HG02885 (cell line): ENCODE data around the gene GALNT15.

Source experiments
- ATAC-seq: cut with Tn5 transposase; IDR thresholded peaks from one replicate; pipeline ENCODE4 v1.9.1; 2021; ENCODE audit warnings: mild to moderate bottlenecking; ENCODE audit not compliant: unreplicated experiment, poor library complexity

GALNT15 gene

DNA sequence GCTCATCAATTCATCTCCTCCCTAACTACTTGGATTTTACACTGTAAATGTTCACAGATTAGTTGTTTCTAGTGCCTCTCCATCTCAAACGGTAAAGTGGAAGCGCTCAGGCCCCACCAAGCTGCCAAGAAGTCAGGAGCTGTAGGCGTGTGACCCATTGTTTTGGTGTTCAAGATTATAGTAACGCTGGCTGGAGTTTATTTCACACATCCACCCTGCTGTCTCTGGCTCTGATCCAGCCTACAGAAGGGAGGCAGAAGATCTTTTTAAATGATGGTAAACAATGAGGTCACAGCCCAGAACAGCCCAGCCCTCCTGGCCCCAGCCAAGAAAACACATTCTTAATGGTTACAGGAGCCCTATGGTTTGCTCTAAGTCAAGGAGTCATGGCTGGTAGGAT lies 25.7 kb upstream of the GALNT15 start:
- no peak for ATAC-seq

DNA sequence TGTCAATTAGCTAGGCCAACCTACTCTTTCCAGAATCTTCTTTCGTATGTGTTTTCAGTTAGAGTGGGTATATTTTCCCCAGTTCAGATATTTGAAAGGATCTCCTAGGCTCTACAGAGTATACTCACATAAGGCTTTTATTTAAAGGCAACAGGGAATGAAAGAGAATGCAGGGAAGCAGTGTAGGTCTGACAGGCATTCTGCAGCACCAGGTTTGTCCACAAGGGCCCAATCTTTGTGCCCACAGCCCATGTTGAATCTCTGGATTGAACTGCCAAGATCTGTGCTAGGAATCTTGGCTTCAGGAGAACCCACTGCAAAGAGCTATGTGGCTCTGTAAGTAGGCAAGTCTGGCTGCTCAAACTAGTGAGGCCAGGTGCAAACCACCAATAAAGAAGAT lies 24.2 kb upstream of the GALNT15 start:
- ATAC-seq = no peak

DNA sequence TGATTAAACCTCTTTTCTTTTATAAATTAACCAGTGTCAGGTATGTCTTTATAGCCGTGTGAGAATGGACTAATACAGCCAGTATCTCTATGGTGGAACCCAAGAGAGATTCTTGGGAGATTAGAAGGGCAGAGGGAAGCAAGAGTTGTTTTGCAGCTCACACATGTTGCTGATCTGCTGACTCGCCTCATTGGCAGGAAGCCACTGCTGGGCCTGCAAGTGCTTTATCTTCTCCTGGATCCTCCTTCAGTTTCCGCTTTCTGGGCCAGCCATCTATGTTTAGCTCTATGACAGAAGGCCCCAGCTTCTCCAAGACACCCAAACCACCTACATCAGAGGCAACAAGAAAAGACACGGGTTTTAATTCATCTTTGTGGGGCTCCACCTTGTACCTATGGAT lies 23.4 kb upstream of the GALNT15 start:
- ATAC-seq = no peak

DNA sequence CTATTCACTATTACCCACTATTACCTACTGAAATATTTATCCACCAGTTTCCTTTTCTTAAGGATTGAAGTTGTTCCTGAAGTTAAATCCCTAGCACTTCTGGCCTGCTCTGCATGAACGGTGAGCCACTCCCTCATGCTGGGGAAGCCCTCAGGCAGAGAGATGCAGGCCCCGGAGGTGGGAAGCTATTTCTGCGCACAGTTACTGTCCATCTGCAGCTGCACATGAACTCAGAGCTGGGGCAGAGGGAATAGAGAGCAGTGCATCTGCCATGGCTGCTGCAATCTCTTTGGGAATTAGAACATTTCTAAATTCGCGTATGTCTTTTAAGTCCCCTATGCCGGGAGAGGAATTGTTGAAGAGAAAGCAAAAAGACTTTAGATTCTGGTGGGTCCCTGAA lies 6.3 kb upstream of the GALNT15 start:
- ATAC-seq = no peak

DNA sequence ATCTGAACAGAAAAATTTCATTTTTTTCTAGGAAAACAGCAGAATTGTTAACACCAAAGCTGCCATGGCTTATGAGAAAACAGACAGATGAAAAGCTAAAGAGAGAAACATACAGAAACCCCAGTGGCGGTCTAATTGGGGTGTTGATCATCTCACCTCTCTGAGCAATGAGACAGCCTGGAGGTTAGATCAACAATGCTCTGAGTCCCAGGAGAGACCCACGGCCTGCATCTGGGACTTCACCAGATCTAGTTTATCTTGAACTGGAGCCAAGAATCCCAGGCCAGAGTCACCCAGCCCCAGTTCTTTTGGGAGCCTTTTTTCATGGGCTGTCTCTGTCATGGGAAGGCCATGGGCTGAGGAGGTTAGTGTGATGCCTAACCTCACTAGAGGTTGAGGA lies 3.5 kb upstream of the GALNT15 start:
- no peak for ATAC-seq

DNA sequence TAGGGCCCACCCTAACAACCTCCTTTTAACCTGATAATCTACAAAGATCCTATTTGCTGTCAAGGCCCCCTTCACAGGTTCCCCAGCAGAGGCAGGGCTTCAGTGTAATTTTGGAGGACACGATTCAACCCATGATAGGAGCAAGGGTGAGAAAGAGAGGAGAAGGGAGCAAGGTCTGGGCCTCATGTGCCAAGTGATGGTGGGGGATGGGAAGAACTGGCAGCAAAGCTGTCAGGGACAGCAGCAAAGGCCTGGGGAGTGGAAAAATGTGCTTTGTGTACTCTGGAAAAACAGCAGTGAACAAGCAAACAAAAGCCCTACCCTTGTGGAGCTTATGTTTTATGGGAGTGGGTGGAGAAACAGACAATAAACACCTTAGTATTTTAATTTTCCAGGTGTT lies 2.7 kb upstream of the GALNT15 start:
- no peak for ATAC-seq

DNA sequence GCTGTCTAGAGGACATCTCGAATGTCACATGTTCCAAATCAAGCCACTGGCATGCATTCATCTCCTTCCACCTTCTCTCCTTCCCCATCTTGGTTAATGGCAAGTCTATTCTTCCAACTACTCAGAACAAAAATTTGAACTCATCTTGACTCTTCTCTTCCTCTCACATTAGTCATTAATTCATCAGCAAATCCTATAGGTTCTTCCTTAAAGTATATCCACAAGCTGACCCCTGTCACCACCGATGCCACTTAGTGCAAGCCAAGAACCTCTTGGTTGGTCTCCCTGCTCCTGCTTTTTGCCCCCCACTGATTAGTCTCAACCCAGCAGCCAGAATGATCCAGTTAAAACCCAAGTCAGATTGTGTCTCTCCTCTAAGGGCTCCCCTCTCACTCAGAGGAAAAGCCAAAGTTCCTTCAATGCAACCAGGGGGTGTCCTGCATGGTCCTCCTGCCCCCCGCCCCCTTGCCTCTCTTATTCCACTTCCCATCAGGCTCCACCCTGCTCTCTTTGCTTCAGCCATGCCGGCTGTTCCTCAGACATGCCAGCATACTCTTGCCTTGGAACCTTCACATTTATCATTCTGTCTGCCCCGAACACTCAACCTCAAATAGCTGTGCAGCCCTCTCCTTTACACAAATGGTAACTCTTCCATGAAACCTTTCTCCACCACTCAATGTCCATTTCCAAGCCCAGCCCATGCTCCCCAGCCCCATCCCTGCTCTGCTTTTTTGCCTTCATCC lies 1.0 kb upstream of the GALNT15 start:
- ATAC-seq = no peak

DNA sequence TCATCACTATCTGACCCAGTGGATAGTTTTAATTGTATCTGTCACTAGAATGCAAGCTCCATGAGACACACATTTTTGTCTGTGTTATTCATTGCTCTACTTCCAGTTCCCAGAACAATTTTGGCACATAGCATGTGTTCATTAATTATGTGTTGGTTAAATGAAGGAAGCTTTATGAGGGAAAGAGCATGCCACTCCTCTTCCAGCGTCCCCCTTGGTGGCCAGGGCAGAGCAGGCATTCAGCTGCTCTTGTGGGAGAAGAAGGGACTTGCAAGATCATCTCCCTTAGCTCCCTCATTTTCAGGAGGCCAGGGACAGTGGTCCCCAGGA lies 489 bp upstream of the GALNT15 start:
- ATAC-seq = no peak

DNA sequence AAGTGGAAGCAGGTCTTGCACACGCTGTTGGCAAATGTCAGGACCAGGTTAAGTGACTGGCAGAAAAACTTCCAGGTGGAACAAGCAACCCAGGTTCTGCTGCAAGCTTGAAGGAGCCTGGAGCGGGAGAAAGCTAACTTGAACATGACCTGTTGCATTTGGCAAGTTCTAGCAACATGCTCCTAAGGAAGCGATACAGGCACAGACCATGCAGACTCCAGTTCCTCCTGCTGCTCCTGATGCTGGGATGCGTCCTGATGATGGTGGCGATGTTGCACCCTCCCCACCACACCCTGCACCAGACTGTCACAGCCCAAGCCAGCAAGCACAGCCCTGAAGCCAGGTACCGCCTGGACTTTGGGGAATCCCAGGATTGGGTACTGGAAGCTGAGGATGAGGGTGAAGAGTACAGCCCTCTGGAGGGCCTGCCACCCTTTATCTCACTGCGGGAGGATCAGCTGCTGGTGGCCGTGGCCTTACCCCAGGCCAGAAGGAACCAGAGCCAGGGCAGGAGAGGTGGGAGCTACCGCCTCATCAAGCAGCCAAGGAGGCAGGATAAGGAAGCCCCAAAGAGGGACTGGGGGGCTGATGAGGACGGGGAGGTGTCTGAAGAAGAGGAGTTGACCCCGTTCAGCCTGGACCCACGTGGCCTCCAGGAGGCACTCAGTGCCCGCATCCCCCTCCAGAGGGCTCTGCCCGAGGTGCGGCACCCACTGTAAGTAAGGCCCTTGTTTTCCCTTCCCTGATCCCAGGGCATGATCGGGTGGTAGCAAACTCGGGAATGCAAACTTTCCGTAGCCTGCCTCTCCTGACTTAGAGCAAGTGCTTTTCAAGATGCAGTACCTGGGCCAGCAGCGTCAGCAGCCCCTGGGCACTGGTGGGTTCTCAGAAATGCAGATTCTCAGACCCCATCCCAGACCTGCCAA lies 759 bp downstream of the GALNT15 start:
- ATAC-seq = no peak

DNA sequence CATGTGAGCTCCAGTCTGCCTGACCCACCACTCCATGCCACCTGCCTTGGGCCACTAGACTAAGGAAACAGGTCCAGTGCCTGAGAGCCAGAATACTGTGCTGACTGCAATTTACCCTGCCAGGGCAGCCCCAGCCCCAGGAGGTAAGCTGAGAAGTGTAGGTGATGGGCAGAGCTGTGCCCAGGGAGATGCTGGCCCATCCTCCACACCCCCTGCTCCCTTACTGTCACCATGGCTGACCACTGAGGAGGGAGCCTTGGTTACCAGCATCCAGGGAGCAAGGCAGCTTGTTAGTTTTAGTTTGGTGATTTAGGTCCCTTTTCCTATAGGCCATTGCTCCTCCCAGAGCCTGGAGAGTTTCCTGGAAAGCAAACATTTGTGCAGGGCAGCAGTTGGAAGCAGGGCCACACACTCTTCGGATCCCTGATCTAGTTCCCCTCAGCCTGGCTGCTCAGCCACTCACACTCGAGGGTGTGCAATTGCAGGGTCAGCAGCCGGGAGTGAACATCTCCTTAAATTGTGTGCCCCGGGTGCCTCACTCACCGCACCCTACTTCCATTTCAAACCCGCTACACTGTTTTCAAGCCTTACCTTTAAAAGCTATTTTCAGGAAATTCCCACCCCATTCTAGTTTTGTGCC lies 2.0 kb downstream of the GALNT15 start:
- ATAC-seq = no peak

DNA sequence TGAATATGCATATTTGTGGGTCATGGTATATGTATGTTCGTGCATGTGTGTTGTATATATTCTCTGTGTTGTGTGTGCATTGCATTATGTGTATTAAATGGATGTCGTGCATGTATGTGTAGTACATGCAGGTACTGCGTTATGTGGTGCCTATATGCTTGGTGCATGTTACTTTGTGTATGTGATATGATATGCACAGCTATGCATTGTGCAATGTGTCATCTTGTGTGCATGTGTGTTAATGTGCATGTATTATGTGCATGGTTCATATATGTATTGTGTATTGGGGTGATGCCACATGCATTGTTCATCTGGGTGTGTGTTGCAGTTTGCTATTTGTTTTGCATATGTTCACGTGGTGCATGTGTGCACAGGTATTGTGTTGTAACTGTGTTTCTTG lies 2.9 kb downstream of the GALNT15 start:
- ATAC-seq = no peak

DNA sequence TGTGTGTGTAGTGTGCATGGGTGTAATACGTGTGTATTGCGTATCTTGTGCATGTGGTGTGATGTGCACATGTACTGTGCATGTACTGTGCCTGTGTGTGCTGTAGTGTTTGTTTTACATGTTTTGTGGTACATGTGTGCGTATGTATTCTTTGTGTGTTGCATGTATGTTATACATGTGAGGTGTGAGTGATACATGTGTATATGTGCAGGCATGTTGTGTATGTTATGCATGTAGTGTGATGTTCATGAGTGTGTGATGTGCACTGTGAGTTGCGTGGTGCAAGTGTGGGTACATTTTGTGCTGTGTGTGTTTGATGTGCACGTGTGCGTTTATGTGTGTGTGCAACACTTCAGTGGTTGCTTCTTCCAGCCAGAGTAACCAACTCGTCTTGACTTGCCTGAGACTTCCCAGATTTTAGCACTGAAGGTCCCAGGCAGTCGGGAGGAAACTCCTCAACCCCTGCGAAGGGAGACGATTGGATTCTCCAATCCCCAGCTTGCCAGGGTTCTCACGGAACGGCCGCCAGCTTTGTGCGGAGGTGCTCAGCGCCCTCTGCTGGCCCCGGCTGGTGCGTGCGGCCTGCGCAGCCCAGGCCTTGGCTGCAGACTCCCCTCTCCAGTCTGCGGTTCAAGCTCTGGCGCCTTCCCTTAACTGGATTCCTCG lies 3.6 kb downstream of the GALNT15 start:
- ATAC-seq = peak; percentile 78

DNA sequence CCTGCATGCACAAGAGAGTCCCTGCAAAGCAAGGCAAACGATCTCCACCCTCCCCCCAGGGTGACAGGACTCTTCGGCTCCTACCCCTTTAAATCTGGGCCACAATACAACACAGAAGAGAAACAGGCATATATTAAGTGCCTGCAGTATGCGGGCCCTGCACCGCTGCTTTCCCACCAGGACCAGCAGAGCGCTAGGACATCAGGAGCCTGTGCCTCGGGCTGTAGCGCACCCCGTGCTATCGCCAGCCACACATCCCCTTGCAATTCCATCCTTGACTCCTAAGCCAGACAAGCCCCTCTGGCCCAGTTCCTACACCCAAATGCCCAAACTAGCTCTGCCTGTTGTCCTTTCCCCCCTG lies 4.1 kb downstream of the GALNT15 start:
- no peak for ATAC-seq

DNA sequence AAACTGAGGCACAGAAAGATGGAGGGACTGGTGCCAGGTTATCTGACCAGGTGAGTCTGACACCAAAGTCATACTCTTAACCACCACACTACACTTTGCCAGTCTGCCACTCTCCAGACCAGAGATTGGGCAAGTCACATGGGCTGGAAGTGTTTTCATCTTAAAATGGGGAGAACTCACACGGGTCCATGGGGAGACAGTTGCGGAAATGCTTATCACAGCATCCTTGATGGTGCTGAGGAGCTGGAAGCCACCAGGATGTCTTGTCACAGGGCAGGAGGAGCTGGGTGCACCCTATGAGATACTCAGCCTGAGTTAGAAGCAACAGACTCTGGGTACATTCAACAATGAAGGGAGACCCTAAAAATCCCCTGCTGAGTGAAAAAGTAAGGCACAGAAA lies 4.8 kb downstream of the GALNT15 start:
- no peak for ATAC-seq

DNA sequence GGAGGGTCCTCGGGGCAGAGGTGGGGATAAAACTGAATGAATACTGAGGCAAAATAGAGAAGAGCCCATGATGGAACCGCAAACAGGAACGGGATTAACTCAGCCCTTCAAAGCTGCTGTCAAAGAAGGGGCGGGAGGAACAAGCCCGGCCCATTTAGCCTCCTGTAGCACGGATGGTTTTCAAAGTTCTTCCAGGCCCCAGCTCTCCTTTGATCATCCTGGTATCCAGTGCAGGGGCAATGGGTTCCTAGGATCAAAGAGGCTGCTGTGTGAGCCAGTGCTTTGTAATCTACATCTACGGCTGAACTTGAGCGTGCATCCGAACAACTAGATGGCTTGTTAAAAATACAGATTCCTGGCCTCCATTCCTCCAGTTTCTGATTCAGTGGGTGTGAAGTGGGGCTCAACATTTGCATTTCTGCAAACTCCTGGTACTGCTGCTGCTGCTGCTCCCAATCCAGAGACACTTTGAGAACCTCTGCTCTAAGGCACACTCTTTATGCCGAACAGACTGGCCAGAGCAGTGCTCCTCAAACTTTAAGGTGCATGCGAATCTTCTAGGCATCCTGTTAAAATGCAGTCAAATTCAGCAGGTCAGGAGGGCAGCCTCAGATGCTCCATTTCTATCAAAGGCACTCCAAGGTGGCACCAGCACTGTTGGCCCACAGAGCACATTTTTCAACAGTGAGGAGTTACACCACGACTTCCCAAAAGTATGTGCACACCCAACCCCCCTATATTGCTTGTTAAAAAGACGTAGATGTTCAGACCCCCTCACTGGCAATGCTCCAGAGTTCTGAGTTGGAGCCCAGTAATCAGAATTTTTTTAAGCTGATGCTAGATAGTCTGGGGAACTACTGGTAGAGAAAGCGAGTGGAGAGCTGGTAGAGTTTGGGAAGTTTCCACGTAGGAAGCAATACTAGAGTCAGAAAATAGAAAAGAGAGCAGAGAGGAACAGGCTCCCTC lies 5.6 kb downstream of the GALNT15 start:
- ATAC-seq = no peak

DNA sequence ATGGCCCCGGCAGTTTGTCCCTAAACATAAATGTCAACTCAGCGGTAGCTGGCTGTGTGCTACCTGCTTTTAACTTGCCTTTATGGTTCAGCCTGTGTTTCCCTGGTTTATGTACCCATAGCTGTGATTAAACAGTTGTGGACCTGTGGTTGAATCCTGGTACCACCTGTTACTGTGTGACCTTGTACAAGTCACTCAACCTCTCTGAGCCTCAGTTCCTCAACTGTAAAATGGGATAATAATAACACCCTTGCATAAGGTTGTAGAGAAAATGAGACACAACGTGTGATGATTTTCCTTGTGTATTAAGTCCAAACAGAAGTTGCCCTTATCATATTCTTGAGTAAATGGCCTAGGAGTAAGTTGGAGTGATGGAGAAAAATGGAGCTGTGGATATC lies 6.3 kb downstream of the GALNT15 start:
- no peak for ATAC-seq

DNA sequence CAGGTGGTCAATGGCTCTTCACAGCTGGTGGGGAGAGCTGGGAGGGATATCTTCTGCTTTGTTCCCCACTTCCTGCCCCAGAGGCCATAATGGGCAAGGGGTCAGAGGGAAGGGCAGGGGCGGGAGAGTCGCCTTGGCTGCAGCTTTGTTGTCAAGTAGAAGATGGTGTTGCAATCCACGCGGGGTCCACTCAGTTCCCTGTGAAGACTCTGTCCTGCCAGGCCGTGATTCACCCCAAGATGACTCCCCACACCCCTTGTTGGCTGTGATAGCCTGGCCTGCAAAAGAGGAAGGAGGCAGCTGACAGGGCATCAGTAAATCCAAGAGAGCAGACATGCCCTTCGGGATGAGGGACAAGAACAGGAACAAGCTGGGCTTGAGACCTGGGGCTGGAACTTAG lies 6.9 kb downstream of the GALNT15 start:
- ATAC-seq = no peak

DNA sequence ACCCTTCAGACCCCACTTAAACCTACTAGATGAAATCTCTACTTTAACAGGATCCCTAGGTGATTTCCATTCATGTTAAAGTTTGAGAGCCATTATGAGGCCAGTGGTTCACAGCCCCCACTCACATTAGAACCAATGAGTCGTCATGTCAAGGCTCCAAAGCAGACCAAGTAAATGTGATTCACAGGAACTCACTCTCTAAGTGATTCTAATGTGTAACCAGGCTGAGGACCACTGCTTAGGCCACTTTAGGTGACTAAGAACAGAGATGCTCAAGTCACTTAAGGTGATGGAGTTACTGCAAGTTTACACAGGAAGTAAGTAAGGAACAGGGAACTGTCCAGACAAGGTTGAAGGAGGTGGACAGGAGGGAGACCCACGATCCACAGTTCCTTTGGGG lies 7.7 kb downstream of the GALNT15 start:
- ATAC-seq = no peak

DNA sequence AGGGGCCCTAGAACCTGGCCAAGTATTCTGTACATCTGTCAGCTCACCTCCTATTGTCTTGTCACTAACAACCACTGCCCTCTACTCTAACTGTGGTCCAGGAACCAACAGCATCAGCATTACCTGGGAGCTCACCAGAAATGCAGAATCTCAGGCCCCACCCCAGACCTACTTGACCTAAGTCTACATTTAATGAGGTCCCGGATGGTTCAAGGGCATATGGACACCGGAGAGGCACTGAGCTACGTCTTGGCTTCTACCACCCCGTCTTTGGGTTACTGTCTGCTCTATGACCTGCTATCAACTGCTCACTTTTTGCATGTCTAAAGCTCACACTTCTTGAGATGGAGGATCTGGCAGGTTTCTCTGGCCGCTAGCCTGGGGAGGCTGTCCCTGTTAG lies 8.1 kb downstream of the GALNT15 start:
- no peak for ATAC-seq

DNA sequence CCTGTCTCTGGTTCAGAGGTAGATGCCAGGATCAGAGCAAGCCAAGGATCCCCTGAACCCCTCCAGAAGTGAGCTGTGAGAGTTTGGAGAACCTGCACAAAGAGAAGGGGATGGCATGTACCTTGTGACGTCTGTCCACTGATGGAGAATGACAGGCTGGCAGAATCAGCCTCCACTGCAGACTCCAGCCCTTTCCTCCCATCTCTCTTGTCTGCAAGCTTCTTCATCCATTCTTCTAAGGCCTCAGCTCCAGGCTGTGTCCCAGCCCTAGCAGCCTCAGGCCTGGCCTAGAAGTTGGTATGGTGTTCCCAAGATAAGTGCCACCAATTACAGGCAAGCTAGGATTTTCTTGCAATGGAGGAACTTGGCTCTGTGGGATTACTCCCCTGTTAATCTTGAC lies 8.6 kb downstream of the GALNT15 start:
- ATAC-seq = no peak
